DND-41 (cell line): ENCODE measurements around the gene TOX2.

Experiments
- ATAC-seq: fragments of 200-7000 bp; cut with Tn5 transposase; 3 replicates; pipeline ENCODE4 v1.9.1; 2021; ENCODE audit warnings: low read depth; ENCODE audit not compliant: insufficient read depth
- DNase-seq: peaks from one replicate; pipeline ENCODE4 v3.0.0-alpha.2; 2020
- H2AFZ ChIP-seq: 2 replicates; pipeline ENCODE4 v1.6.0; 2012; ENCODE audit warnings: low read depth, low read length
- H3K27ac ChIP-seq: 2 replicates; pipeline ENCODE4 v1.5.1; 2012; ENCODE audit warnings: low read length, inconsistent platforms
- H3K27me3 ChIP-seq: fragments of 200-600 bp; sonication (generic); 2 replicates; pipeline ENCODE4 v1.6.0; 2012; ENCODE audit warnings: low read length, mild to moderate bottlenecking, inconsistent platforms; ENCODE audit not compliant: insufficient read depth, poor library complexity
- H3K36me3 ChIP-seq: 2 replicates; pipeline ENCODE4 v1.5.1; 2012; ENCODE audit warnings: low read length, inconsistent platforms; ENCODE audit not compliant: insufficient read depth
- H3K4me1 ChIP-seq: 2 replicates; pipeline ENCODE4 v1.5.1; 2012; ENCODE audit warnings: mild to moderate bottlenecking, low read length; ENCODE audit not compliant: insufficient read depth
- H3K4me2 ChIP-seq: 2 replicates; pipeline ENCODE4 v1.6.0; 2012; ENCODE audit warnings: mild to moderate bottlenecking, moderate library complexity, low read length, inconsistent platforms; ENCODE audit not compliant: insufficient read depth
- H3K4me3 ChIP-seq, 2 experiments: fragments of 200-600 bp in 1 of 2; shearing (Covaris generic) in 1 of 2; 2 replicates each; pipeline ENCODE4 v1.5.1; 2012 to 2016; ENCODE audit warnings: inconsistent platforms in 2 of 2, low read length in 2 of 2, mild to moderate bottlenecking in 2 of 2, low read depth in 1 of 2, moderate library complexity in 1 of 2
- H3K79me2 ChIP-seq: 2 replicates; pipeline ENCODE4 v1.6.0; 2012; ENCODE audit warnings: low read length, inconsistent platforms; ENCODE audit not compliant: insufficient read depth
- H3K9ac ChIP-seq: 2 replicates; pipeline ENCODE4 v1.6.0; 2012; ENCODE audit warnings: low read depth, mild to moderate bottlenecking, inconsistent platforms, low read length, moderate library complexity
- H3K9me3 ChIP-seq: 2 replicates; pipeline ENCODE4 v1.5.1; 2012; ENCODE audit warnings: low read length, moderate library complexity, mild to moderate bottlenecking, inconsistent platforms; ENCODE audit not compliant: insufficient read depth, severe bottlenecking
- H4K20me1 ChIP-seq: 2 replicates; pipeline ENCODE4 v1.6.0; 2012; ENCODE audit warnings: low read length; ENCODE audit not compliant: insufficient read depth
- EZH2 ChIP-seq: IDR thresholded peaks from 3 replicates; pipeline ENCODE4 v1.6.1; 2012; ENCODE audit warnings: borderline replicate concordance, low read depth, mild to moderate bottlenecking, moderate library complexity, low read length, inconsistent platforms; ENCODE audit not compliant: severe bottlenecking
- TF ChIP-seq, protein P1 (sequence below): IDR thresholded peaks from 2 replicates; pipeline ENCODE4 v1.5.1; 2012; ENCODE audit warnings: borderline replicate concordance, low read length, moderate library complexity, mild to moderate bottlenecking; ENCODE audit not compliant: poor library complexity, severe bottlenecking; ENCODE audit errors: extremely low read depth

The TOX2 gene

DNA sequence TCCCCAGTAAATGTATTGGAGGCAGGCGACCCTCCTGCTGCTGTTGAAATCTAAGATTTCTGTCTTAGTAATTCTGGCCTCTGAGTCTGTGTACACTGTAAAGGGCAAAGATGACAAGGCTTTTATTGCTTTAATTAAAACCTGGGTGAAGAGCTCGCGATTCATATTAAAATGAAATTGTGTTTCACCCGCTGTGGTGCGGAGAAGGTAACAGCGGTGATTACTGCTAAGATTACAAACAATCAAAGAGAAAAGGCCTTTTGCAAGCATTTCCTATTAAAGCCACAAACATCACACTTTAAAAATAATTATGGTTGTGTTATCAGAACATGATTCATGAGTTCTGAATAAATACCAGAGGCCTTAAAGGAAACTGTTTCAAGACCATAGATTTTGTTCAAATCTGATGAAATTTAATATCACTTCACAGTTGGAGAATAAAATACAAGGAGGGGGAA, 69.3 kb downstream of the TOX2 start:
- H4K20me1 ChIP-seq = no peaks in the 10 kb centered on the region
- H3K4me2 ChIP-seq = no peak overlapping the region
- DNase-seq (no peak), ATAC-seq (no peak)
- no peaks in the 10 kb centered on the region for H3K9me3 ChIP-seq
- peaks cover 3% of the 10 kb centered on the region for H3K27me3 ChIP-seq
- TF ChIP-seq EZH2 = no peak
- TF ChIP-seq, protein P1, sequence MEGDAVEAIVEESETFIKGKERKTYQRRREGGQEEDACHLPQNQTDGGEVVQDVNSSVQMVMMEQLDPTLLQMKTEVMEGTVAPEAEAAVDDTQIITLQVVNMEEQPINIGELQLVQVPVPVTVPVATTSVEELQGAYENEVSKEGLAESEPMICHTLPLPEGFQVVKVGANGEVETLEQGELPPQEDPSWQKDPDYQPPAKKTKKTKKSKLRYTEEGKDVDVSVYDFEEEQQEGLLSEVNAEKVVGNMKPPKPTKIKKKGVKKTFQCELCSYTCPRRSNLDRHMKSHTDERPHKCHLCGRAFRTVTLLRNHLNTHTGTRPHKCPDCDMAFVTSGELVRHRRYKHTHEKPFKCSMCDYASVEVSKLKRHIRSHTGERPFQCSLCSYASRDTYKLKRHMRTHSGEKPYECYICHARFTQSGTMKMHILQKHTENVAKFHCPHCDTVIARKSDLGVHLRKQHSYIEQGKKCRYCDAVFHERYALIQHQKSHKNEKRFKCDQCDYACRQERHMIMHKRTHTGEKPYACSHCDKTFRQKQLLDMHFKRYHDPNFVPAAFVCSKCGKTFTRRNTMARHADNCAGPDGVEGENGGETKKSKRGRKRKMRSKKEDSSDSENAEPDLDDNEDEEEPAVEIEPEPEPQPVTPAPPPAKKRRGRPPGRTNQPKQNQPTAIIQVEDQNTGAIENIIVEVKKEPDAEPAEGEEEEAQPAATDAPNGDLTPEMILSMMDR = no peak
- H3K4me3 ChIP-seq = no peak overlapping the region
- no peaks in the 10 kb centered on the region for H3K36me3 ChIP-seq
- H3K9ac ChIP-seq = no peak overlapping the region
- H2AFZ ChIP-seq = no peak overlapping the region
- no peaks in the 10 kb centered on the region for H3K4me1 ChIP-seq
- H3K27ac ChIP-seq = no peak overlapping the region
- no peaks in the 10 kb centered on the region for H3K79me2 ChIP-seq

DNA sequence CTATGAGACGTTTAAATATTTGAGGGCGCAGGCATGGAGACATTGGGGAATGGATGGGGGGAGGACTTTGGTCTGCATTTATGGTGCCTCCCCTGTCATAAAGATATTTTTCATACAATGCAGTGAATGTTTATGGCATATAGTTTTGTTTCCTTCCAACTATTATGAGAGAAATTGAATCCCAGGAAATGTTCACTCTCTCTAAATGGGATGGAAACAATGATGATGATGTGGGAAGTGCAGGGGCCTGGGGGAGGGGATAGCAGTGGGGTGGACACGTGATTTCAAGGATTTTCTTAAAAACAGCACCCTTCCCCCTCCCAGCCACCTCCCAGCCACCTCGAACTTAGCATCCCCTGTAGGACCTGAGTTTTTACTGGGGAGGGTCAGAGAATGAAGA, 69.9 kb downstream of the TOX2 start:
- DNase-seq (no peak), ATAC-seq (no peak)
- Histone ChIP-seq H4K20me1 (no peaks in the 10 kb centered on the region), H3K27me3 (no peaks in the 10 kb centered on the region), H3K36me3 (no peaks in the 10 kb centered on the region), H3K4me1 (no peaks in the 10 kb centered on the region), H3K4me3 (no peak overlapping the region), H2AFZ (no peak overlapping the region), H3K9ac (no peak overlapping the region), H3K79me2 (no peaks in the 10 kb centered on the region), H3K4me2 (no peak overlapping the region), H3K9me3 (no peaks in the 10 kb centered on the region), H3K27ac (no peak overlapping the region)
- TF ChIP-seq, protein P1 = no peak
- no peak for TF ChIP-seq EZH2

- Histone ChIP-seq H3K4me3 (no peak overlapping the region), H3K4me2 (no peak overlapping the region), H3K79me2 (no peaks in the 10 kb centered on the region), H3K4me1 (no peaks in the 10 kb centered on the region), H3K36me3 (no peaks in the 10 kb centered on the region), H3K27ac (no peak overlapping the region), H3K27me3 (no peaks in the 10 kb centered on the region), H2AFZ (no peak overlapping the region), H4K20me1 (no peaks in the 10 kb centered on the region), H3K9me3 (peaks cover 3% of the 10 kb centered on the region), H3K9ac (no peak overlapping the region)
- no peak for TF ChIP-seq EZH2
- TF ChIP-seq, protein P1 = no peak
- no peak for ATAC-seq
- no peak for DNase-seq
Measured at GRCh38 chr20:43985121-43985520, 70.5 kb downstream of the TOX2 start.

GRCh38 chr20:43985608-43986316, 71.1 kb downstream of the TOX2 start:
- Histone ChIP-seq H3K4me1 (no peaks in the 10 kb centered on the region), H3K4me2 (no peak overlapping the region), H3K27ac (no peak overlapping the region), H2AFZ (no peak overlapping the region), H3K9me3 (peaks cover 3% of the 10 kb centered on the region), H3K36me3 (no peaks in the 10 kb centered on the region), H3K4me3 (no peak overlapping the region), H4K20me1 (no peaks in the 10 kb centered on the region), H3K27me3 (no peaks in the 10 kb centered on the region), H3K79me2 (no peaks in the 10 kb centered on the region), H3K9ac (no peak overlapping the region)
- DNase-seq = no peak
- ATAC-seq = no peak
- no peak for TF ChIP-seq EZH2
- TF ChIP-seq, protein P1 = no peak
